Right lobe of liver (tissue), 6 donors: ENCODE measurements around the gene GH2. TPM values are rescaled to one million over a fixed set of nuclear protein-coding genes. Genes with fewer than 3 reads are reported as not detected.

Experiments
- ATAC-seq, 4 donors: fragments of 200-7000 bp; cut with Tn5 transposase; one replicate each; pipeline ENCODE4 v1.9.1; 2020; ENCODE audit warnings: mild to moderate bottlenecking in 4 of 4, moderate library complexity in 4 of 4
- DNase-seq, 3 donors: peaks; one replicate each; pipeline ENCODE4 v3.0.0-alpha.2; 2020
- H3K27ac ChIP-seq, 3 donors: fragments of 200-600 bp; one replicate each; pipeline ENCODE4 v1.8.0; 2022
- H3K27me3 ChIP-seq, 2 donors: fragments of 200-600 bp; one replicate each; pipeline ENCODE4 v1.8.0; 2022
- H3K36me3 ChIP-seq, 4 donors: fragments of 200-600 bp; sonication (generic) in 1 of 4; one replicate each; pipeline versions ENCODE4 v1.5.1 to v1.8.0; 2017 to 2022; ENCODE audit warnings: control low read depth in 1 of 4
- H3K4me1 ChIP-seq, 4 donors: fragments of 200-600 bp; sonication (generic) in 1 of 4; one replicate each; pipeline versions ENCODE4 v1.5.1 to v1.8.0; 2017 to 2022; ENCODE audit warnings: control low read depth in 1 of 4
- H3K4me3 ChIP-seq, 3 donors: fragments of 200-600 bp; one replicate each; pipeline ENCODE4 v1.8.0; 2022
- H3K9me3 ChIP-seq, 4 donors: fragments of 200-600 bp; sonication (generic) in 1 of 4; one replicate each; pipeline versions ENCODE4 v1.5.1 to v1.8.0; 2017 to 2022; ENCODE audit warnings: control low read depth in 1 of 4
- CTCF ChIP-seq, 4 donors: fragments of 200-600 bp in 3 of 4; fragments of 450-650 bp in 1 of 4; IDR thresholded peaks; one replicate each; pipeline versions ENCODE4 v1.5.1 to v1.8.0; 2016 to 2022; ENCODE audit warnings: antibody characterized with exemption in 4 of 4, mild to moderate bottlenecking in 2 of 4
- POLR2A ChIP-seq: fragments of 450-650 bp; IDR thresholded peaks from one replicate; pipeline ENCODE4 v1.6.1; 2017; ENCODE audit warnings: antibody characterized with exemption, mild to moderate bottlenecking
- WGBS: methylation state at CpG from one replicate; pipeline ENCODE4 v1.1.6; 2018; ENCODE audit warnings: low coverage, low lambda C conversion rate; ENCODE audit not compliant: insufficient coverage; ENCODE audit errors: missing lambda C conversion rate; 5-methylcytosine and 5-hydroxymethylcytosine counted together
- intact Hi-C, 2 donors: fragments of 100-400 bp; cut with DNase I; formaldehyde crosslinking; loops; one replicate each; pipeline versions ENCODE4 v1.11.2 to v1.14.1; 2022
- total RNA-seq, 6 experiments: library from RNA; depleted of rRNA in 2 of 6; stranded (reverse); fragments of >200 nt in 2 of 6; fragmentation: NEBNext Ultra II Directional in 3 of 6; extraction: Animal tissue kit (Norgen Biotek cat#: 25700) in 3 of 6; gene quantifications; one replicate each; pipeline versions ENCODE4 v1.1.0 to v1.2.4, GENCODE V29; 2016 to 2023
- donor health status: DM: no; HTN: yes; CAD: no.
- donor health status: DM: no; HTN: no; CAD: no.
- donor health status: DM: no; HTN: no; CAD: no.
- donor health status: DM: no; HTN: yes; CAD: no.
- donor health status: DM: no; HTN: yes; CAD: no.

GH2 gene
- total RNA-seq, 6 experiments from 2014 or later: not detected

- intact Hi-C loops: no loop called here
- no peak for DNase-seq
- H3K27ac ChIP-seq: no peak overlapping the region
- TF ChIP-seq POLR2A: no peak
- no peak for TF ChIP-seq CTCF (IDR thresholded peaks at IDR 0.05)
- 78% methylated on average over 4 of the region's 9 CpGs for WGBS
- H3K4me3 ChIP-seq: no peak overlapping the region
- no peaks in the 10 kb centered on the region for H3K4me1 ChIP-seq
- ATAC-seq: no peak
- H3K27me3 ChIP-seq: no peaks in the 10 kb centered on the region
- no peaks in the 10 kb centered on the region for H3K36me3 ChIP-seq
- no peaks in the 10 kb centered on the region for H3K9me3 ChIP-seq
Measured at GRCh38 chr17:63850401-63850800, 31.3 kb downstream of the GH2 start.

- 2% methylated on average over 32 of the region's 82 CpGs for WGBS
- Histone ChIP-seq H3K9me3 (no peaks in the 10 kb centered on the region), H3K36me3 (no peaks in the 10 kb centered on the region), H3K27ac (peak overlapping the region in 2 of 3 donors; percentile 34 to 35), H3K27me3 (no peaks in the 10 kb centered on the region), H3K4me1 (no peaks in the 10 kb centered on the region), H3K4me3 (peak overlapping the region; percentile 14 to 35 (median 18))
- DNase-seq (peak; percentile 90 to 95 (median 94)), ATAC-seq (peak; percentile 94 to 99 (median 96))
- no peak for TF ChIP-seq POLR2A
- peak; percentile 45 to 70 (median 50) for TF ChIP-seq CTCF (IDR thresholded peaks at IDR 0.05)
- intact Hi-C loops: no loop called here
Measured at GRCh38 chr17:63848834-63849689, 32.7 kb downstream of the GH2 start.

- H3K9me3 ChIP-seq: peaks cover 0 to under 1% (median 0%) of the 10 kb centered on the region in 4 donors
- intact Hi-C loops: no loop called here
- H3K27ac ChIP-seq: no peak overlapping the region
- H3K4me1 ChIP-seq: peaks cover 0 to 6% (median 3%) of the 10 kb centered on the region in 4 donors
- no peaks in the 10 kb centered on the region for H3K36me3 ChIP-seq
- no peak overlapping the region for H3K4me3 ChIP-seq
- DNase-seq: no peak
- TF ChIP-seq POLR2A (no peak), CTCF (IDR thresholded peaks at IDR 0.05) (no peak)
- 0% methylated on average over 1 of the region's 3 CpGs for WGBS
- ATAC-seq: no peak
- H3K27me3 ChIP-seq: no peaks in the 10 kb centered on the region
Measured at GRCh38 chr17:63847525-63848249, 34.1 kb downstream of the GH2 start.

- intact Hi-C loops: no loop called here
- Histone ChIP-seq H3K9me3 (peaks cover 0 to 3% (median 0%) of the 10 kb centered on the region in 4 donors), H3K27me3 (no peaks in the 10 kb centered on the region), H3K36me3 (no peaks in the 10 kb centered on the region), H3K27ac (no peak overlapping the region), H3K4me3 (no peak overlapping the region), H3K4me1 (peaks cover 3 to 17% (median 10%) of the 10 kb centered on the region in 4 donors)
- DNase-seq: no peak
- ATAC-seq: no peak
- WGBS: 4% methylated on average over 1 of the region's 1 CpG
- TF ChIP-seq POLR2A: no peak
- TF ChIP-seq CTCF (IDR thresholded peaks at IDR 0.05): no peak
Measured at GRCh38 chr17:63845509-63845908, 36.2 kb downstream of the GH2 start.
